Measurements from ENCODE around the gene RANBP6.
A peak's percentile ranks its signal among the peaks of the same experiment; 100 is the strongest.
"Not testable (repeated sequence)": the region's sequence is repeated elsewhere in the genome, so short reads cannot be mapped to it uniquely, and the experiment has no call there.

Gene RANBP6

GRCh38 chr9:6015278-6016157 lies at the start of gene RANBP6:
Gene RANBP6, minus strand, starts transcription at chr9:6015624. Its CDS starts 17 bp downstream, at chr9:6015607.
- peak; percentile 83 to 88 for DNase-seq (ENCODE audit: low read depth in 1 of 2, low spot score in 1 of 2)

- DNase-seq (ENCODE audit: low read depth in 1 of 2, low spot score in 1 of 2): not testable (repeated sequence)
Observed at GRCh38 chr9:6063146-6063545, 47.7 kb upstream of the RANBP6 start.

- DNase-seq (ENCODE audit: low read depth in 1 of 2, low spot score in 1 of 2): no peak
Observed at GRCh38 chr9:6055666-6056065, 40.2 kb upstream of the RANBP6 start.

- peak in 1 of 2 donors; percentile 45 for DNase-seq (ENCODE audit: low read depth in 1 of 2, low spot score in 1 of 2)
Observed at GRCh38 chr9:6055216-6055615, 39.8 kb upstream of the RANBP6 start.

- peak; percentile 21 to 56 for DNase-seq (ENCODE audit: low read depth in 1 of 2, low spot score in 1 of 2)
Observed at GRCh38 chr9:6054280-6055099, 39.1 kb upstream of the RANBP6 start.

GRCh38 chr9:6052293-6052919 lies 37.0 kb upstream of the RANBP6 start:
- DNase-seq (ENCODE audit: low read depth in 1 of 2, low spot score in 1 of 2): no peak

GRCh38 chr9:6051511-6051950 lies 36.1 kb upstream of the RANBP6 start:
- no peak for DNase-seq (ENCODE audit: low read depth in 1 of 2, low spot score in 1 of 2)

- DNase-seq (ENCODE audit: low read depth in 1 of 2, low spot score in 1 of 2): no peak
Observed at GRCh38 chr9:6049798-6050197, 34.4 kb upstream of the RANBP6 start.

GRCh38 chr9:6048039-6048438 lies 32.6 kb upstream of the RANBP6 start:
- DNase-seq (ENCODE audit: low read depth in 1 of 2, low spot score in 1 of 2): no peak

GRCh38 chr9:6047020-6047419 lies 31.6 kb upstream of the RANBP6 start:
- no peak for DNase-seq (ENCODE audit: low read depth in 1 of 2, low spot score in 1 of 2)

GRCh38 chr9:6045364-6045763 lies 29.9 kb upstream of the RANBP6 start:
- no peak for DNase-seq (ENCODE audit: low read depth in 1 of 2, low spot score in 1 of 2)

- no peak for DNase-seq (ENCODE audit: low read depth in 1 of 2, low spot score in 1 of 2)
Observed at GRCh38 chr9:6040077-6040476, 24.7 kb upstream of the RANBP6 start.

- no peak for DNase-seq (ENCODE audit: low read depth in 1 of 2, low spot score in 1 of 2)
Observed at GRCh38 chr9:6036391-6036790, 21.0 kb upstream of the RANBP6 start.

- no peak for DNase-seq (ENCODE audit: low read depth in 1 of 2, low spot score in 1 of 2)
Observed at GRCh38 chr9:6034954-6035353, 19.5 kb upstream of the RANBP6 start.

- no peak for DNase-seq (ENCODE audit: low read depth in 1 of 2, low spot score in 1 of 2)
Observed at GRCh38 chr9:6029604-6030274, 14.3 kb upstream of the RANBP6 start.

- DNase-seq (ENCODE audit: low read depth in 1 of 2, low spot score in 1 of 2): no peak
Observed at GRCh38 chr9:6024035-6024554, 8.7 kb upstream of the RANBP6 start.

GRCh38 chr9:6016975-6017374 lies 1.6 kb upstream of the RANBP6 start:
- not testable (repeated sequence) for DNase-seq (ENCODE audit: low read depth in 1 of 2, low spot score in 1 of 2)

- peak in 1 of 2 donors; percentile 16 for DNase-seq (ENCODE audit: low read depth in 1 of 2, low spot score in 1 of 2)
Observed at GRCh38 chr9:6014670-6015270, 654 bp downstream of the RANBP6 start.

GRCh38 chr9:6008169-6008979 lies 7.0 kb downstream of the RANBP6 start:
- DNase-seq (ENCODE audit: low read depth in 1 of 2, low spot score in 1 of 2): peak; percentile 83 to 95
